Tibial nerve (tissue), 4 donors: ENCODE results near the gene DNAAF5.

Source experiments
- EP300 ChIP-seq, 2 donors: sonication (generic); formaldehyde crosslinking; IDR thresholded peaks; one replicate each; pipeline ENCODE4 v1.6.1; 2017; ENCODE audit warnings: antibody characterized with exemption in 2 of 2, mild to moderate bottlenecking in 1 of 2
- POLR2A ChIP-seq, 2 donors: fragments of 450-650 bp; IDR thresholded peaks; one replicate each; pipeline ENCODE4 v1.6.1; 2017; ENCODE audit warnings: antibody characterized with exemption in 2 of 2, mild to moderate bottlenecking in 2 of 2, moderate library complexity in 2 of 2
- TF ChIP-seq, protein P1 (sequence below), 5 experiments: fragments of 200-600 bp in 3 of 5; fragments of 450-650 bp in 2 of 5; sonication (generic) in 3 of 5; IDR thresholded peaks; one replicate each; pipeline ENCODE4 v1.5.1; 2016 to 2019; ENCODE audit warnings: antibody characterized with exemption in 5 of 5, mild to moderate bottlenecking in 3 of 5, moderate library complexity in 2 of 5

DNA sequence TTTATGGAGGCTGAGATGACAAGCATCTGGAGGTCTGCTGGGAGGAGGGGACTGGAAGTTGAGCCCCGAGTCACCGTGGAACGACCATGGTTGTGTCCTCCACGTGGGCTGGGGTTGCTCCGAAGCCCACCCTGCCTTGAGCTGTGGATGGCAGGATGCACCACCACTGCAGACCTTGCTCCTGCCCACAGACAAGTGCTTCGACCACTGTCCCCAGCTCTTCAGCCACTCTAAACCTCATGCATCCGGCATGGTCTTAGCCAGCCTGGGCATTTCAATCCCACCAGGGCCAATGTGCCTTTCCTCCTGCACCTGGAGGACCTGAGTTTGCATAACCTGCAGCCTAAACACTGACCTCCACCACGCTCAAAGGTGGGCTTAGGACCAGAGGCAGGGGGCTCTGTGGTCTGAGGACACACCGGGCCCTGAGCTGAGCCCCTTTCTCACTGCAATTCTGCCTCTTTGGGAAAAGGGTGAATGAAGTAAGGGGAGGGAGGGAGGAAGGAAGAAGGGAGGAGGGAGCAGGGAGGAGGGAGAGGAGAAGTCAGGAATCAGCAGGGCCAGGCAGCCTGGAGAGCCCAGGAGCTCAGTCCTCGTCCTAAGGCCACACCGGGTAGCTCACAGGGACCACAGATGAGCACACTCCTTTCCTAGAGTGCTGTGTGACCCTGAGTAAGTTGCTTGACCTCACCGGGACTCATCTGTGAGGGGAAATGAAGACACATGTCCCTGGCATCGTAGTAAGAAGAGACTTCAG is 44.8 kb upstream of the DNAAF5 start:
- TF ChIP-seq, protein P1, sequence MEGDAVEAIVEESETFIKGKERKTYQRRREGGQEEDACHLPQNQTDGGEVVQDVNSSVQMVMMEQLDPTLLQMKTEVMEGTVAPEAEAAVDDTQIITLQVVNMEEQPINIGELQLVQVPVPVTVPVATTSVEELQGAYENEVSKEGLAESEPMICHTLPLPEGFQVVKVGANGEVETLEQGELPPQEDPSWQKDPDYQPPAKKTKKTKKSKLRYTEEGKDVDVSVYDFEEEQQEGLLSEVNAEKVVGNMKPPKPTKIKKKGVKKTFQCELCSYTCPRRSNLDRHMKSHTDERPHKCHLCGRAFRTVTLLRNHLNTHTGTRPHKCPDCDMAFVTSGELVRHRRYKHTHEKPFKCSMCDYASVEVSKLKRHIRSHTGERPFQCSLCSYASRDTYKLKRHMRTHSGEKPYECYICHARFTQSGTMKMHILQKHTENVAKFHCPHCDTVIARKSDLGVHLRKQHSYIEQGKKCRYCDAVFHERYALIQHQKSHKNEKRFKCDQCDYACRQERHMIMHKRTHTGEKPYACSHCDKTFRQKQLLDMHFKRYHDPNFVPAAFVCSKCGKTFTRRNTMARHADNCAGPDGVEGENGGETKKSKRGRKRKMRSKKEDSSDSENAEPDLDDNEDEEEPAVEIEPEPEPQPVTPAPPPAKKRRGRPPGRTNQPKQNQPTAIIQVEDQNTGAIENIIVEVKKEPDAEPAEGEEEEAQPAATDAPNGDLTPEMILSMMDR (IDR thresholded peaks at IDR 0.05) = no peak
- TF ChIP-seq POLR2A (IDR thresholded peaks at IDR 0.05) = no peak
- TF ChIP-seq EP300 (IDR thresholded peaks at IDR 0.05) = no peak
